Gastrocnemius medialis (tissue), 4 donors: Measurements from ENCODE around the gene ZKSCAN3.

Experiments used
- POLR2A ChIP-seq, 2 donors: fragments of 450-650 bp; IDR thresholded peaks; one replicate each; pipeline ENCODE4 v1.6.1; 2017; ENCODE audit warnings: antibody characterized with exemption in 2 of 2, mild to moderate bottlenecking in 2 of 2, moderate library complexity in 2 of 2
- TF ChIP-seq, protein P1 (sequence below), 5 experiments: fragments of 450-650 bp in 3 of 5; fragments of 200-600 bp in 2 of 5; sonication (generic) in 2 of 5; IDR thresholded peaks in 4 of 5; conservative IDR thresholded peaks in 1 of 5; 1 replicate in 4 of 5; 2 replicates in 1 of 5; pipeline ENCODE4 v1.5.1; 2016 to 2019; ENCODE audit warnings: antibody characterized with exemption in 5 of 5, mild to moderate bottlenecking in 3 of 5, moderate library complexity in 3 of 5

DNA sequence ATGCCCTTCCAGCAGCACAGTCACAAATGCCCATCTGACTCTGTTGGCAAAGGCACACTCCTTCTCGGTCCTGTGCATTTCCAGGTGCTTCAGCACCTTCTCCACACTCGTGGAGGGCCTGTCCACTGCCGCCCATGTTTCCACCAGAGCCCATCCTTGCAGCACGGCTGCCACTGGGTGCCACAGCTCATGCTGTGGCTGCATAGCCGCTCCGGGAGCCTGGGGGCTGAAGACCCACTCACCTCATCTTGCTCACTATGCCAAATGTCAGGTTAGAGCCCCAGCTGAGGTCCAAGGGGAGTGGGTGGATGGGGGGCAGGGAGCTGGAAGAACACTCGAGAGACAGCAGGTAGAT, 6.9 kb downstream of the ZKSCAN3 start:
- TF ChIP-seq POLR2A (IDR thresholded peaks at IDR 0.05): no peak
- TF ChIP-seq, protein P1, sequence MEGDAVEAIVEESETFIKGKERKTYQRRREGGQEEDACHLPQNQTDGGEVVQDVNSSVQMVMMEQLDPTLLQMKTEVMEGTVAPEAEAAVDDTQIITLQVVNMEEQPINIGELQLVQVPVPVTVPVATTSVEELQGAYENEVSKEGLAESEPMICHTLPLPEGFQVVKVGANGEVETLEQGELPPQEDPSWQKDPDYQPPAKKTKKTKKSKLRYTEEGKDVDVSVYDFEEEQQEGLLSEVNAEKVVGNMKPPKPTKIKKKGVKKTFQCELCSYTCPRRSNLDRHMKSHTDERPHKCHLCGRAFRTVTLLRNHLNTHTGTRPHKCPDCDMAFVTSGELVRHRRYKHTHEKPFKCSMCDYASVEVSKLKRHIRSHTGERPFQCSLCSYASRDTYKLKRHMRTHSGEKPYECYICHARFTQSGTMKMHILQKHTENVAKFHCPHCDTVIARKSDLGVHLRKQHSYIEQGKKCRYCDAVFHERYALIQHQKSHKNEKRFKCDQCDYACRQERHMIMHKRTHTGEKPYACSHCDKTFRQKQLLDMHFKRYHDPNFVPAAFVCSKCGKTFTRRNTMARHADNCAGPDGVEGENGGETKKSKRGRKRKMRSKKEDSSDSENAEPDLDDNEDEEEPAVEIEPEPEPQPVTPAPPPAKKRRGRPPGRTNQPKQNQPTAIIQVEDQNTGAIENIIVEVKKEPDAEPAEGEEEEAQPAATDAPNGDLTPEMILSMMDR (IDR thresholded peaks at IDR 0.05 in 4 of 5, conservative IDR thresholded peaks at IDR 0.05 in 1 of 5): no peak
